ENCODE results near the gene SOX12.

The SOX12 gene

GRCh38 chr20:284172-284571, 41.2 kb upstream of the SOX12 start:
- no peaks in the 10 kb centered on the region for H3K4me1 ChIP-seq (ENCODE audit: low read length)
- no peak for DNase-seq
- H3K9me2 ChIP-seq (replicated peaks; ENCODE audit: insufficient read depth, low read length), result no peaks in the 10 kb centered on the region
- H3K4me3 ChIP-seq (ENCODE audit: low read length), result no peak overlapping the region
- no peaks in the 10 kb centered on the region for H3K9me3 ChIP-seq (replicated peaks; ENCODE audit: insufficient read depth, low read length)
- H3K27me3 ChIP-seq (replicated peaks; ENCODE audit: insufficient read depth, low read length), result no peaks in the 10 kb centered on the region
- no peaks in the 10 kb centered on the region for H3K36me3 ChIP-seq (replicated peaks; ENCODE audit: insufficient read depth, low read length)
- no peak overlapping the region for H3K27ac ChIP-seq (ENCODE audit: low read length)
- no peak overlapping the region for H3K9ac ChIP-seq (ENCODE audit: low read length)
- no peaks in the 10 kb centered on the region for H4K20me1 ChIP-seq (ENCODE audit: insufficient read depth, low read length)
- no peak overlapping the region for H3K4me2 ChIP-seq (ENCODE audit: low read depth, low read length)
- no peaks in the 10 kb centered on the region for H3K79me2 ChIP-seq (ENCODE audit: low read length)
- no peak for TF ChIP-seq CTCF (IDR thresholded peaks at IDR 0.05; ENCODE audit: low read length)
- no peak for TF ChIP-seq EZH2 (optimal IDR thresholded peaks at IDR 0.05; ENCODE audit: low read depth, low read length)
- no peak for TF ChIP-seq EZH2phosphoT487 (IDR thresholded peaks at IDR 0.05; ENCODE audit: low read length)
- H2AFZ ChIP-seq (ENCODE audit: low read length), result no peak overlapping the region
- H3F3A ChIP-seq (ENCODE audit: insufficient read depth, low read length), result no peaks in the 10 kb centered on the region

GRCh38 chr20:286508-286907, 38.8 kb upstream of the SOX12 start:
- Histone ChIP-seq H3K27me3 (replicated peaks; ENCODE audit: insufficient read depth, low read length) (no peaks in the 10 kb centered on the region), H3K9me2 (replicated peaks; ENCODE audit: insufficient read depth, low read length) (no peaks in the 10 kb centered on the region), H3K9ac (ENCODE audit: low read length) (no peak overlapping the region), H3K79me2 (ENCODE audit: low read length) (0 out of 2 replicates have a peak, but pooled peaks cover 3% of the 10 kb centered on the region), H3K4me1 (ENCODE audit: low read length) (peaks cover 7% of the 10 kb centered on the region), H2AFZ (ENCODE audit: low read length) (no peak overlapping the region), H3K27ac (ENCODE audit: low read length) (no peak overlapping the region), H3F3A (ENCODE audit: insufficient read depth, low read length) (no peaks in the 10 kb centered on the region), H4K20me1 (ENCODE audit: insufficient read depth, low read length) (no peaks in the 10 kb centered on the region), H3K36me3 (replicated peaks; ENCODE audit: insufficient read depth, low read length) (no peaks in the 10 kb centered on the region), H3K4me2 (ENCODE audit: low read depth, low read length) (no peak overlapping the region), H3K9me3 (replicated peaks; ENCODE audit: insufficient read depth, low read length) (no peaks in the 10 kb centered on the region), H3K4me3 (ENCODE audit: low read length) (no peak overlapping the region)
- no peak for TF ChIP-seq CTCF (IDR thresholded peaks at IDR 0.05; ENCODE audit: low read length)
- TF ChIP-seq EZH2 (optimal IDR thresholded peaks at IDR 0.05; ENCODE audit: low read depth, low read length), result no peak
- no peak for TF ChIP-seq EZH2phosphoT487 (IDR thresholded peaks at IDR 0.05; ENCODE audit: low read length)
- no peak for DNase-seq

GRCh38 chr20:288956-289692, 36.2 kb upstream of the SOX12 start:
- no peaks in the 10 kb centered on the region for H3F3A ChIP-seq (ENCODE audit: insufficient read depth, low read length)
- H3K27me3 ChIP-seq (replicated peaks; ENCODE audit: insufficient read depth, low read length), result no peaks in the 10 kb centered on the region
- H3K4me3 ChIP-seq (ENCODE audit: low read length), result peak overlapping the region; percentile 96; the same call in 1 of the 2 replicates
- DNase-seq, result no peak
- H3K9me3 ChIP-seq (replicated peaks; ENCODE audit: insufficient read depth, low read length), result no peaks in the 10 kb centered on the region
- H3K9me2 ChIP-seq (replicated peaks; ENCODE audit: insufficient read depth, low read length), result no peaks in the 10 kb centered on the region
- TF ChIP-seq EZH2 (optimal IDR thresholded peaks at IDR 0.05; ENCODE audit: low read depth, low read length) (no peak), CTCF (IDR thresholded peaks at IDR 0.05; ENCODE audit: low read length) (no peak), EZH2phosphoT487 (IDR thresholded peaks at IDR 0.05; ENCODE audit: low read length) (no peak)
- H3K36me3 ChIP-seq (replicated peaks; ENCODE audit: insufficient read depth, low read length), result no peaks in the 10 kb centered on the region
- peaks cover 11% of the 10 kb centered on the region for H3K4me1 ChIP-seq (ENCODE audit: low read length)
- H2AFZ ChIP-seq (ENCODE audit: low read length), result no peak overlapping the region; the same call in 1 of the 2 replicates
- 0 out of 2 replicates have a peak, but pooled peaks cover 3% of the 10 kb centered on the region for H3K79me2 ChIP-seq (ENCODE audit: low read length)
- H3K4me2 ChIP-seq (ENCODE audit: low read depth, low read length), result peak overlapping the region; percentile 79; the same call in 1 of the 2 replicates
- H4K20me1 ChIP-seq (ENCODE audit: insufficient read depth, low read length), result no peaks in the 10 kb centered on the region
- no peak overlapping the region for H3K9ac ChIP-seq (ENCODE audit: low read length)
- H3K27ac ChIP-seq (ENCODE audit: low read length), result no peak overlapping the region

All from MM.1S (cell line).